Skeletal muscle cell (primary cell): Measurements from ENCODE around the gene SSX2IP.
A peak's percentile ranks its signal among the peaks of the same experiment; 100 is the strongest.

Source experiments
- DNase-seq: peaks from one replicate; pipeline ENCODE4 v3.0.0-alpha.2; 2010; ENCODE audit warnings: low read depth
- H3K4me3 ChIP-seq: 2 replicates; pipeline ENCODE4 v1.5.1; 2011; ENCODE audit warnings: low read depth, mild to moderate bottlenecking, control low read depth, low read length, moderate library complexity

Gene SSX2IP

DNA sequence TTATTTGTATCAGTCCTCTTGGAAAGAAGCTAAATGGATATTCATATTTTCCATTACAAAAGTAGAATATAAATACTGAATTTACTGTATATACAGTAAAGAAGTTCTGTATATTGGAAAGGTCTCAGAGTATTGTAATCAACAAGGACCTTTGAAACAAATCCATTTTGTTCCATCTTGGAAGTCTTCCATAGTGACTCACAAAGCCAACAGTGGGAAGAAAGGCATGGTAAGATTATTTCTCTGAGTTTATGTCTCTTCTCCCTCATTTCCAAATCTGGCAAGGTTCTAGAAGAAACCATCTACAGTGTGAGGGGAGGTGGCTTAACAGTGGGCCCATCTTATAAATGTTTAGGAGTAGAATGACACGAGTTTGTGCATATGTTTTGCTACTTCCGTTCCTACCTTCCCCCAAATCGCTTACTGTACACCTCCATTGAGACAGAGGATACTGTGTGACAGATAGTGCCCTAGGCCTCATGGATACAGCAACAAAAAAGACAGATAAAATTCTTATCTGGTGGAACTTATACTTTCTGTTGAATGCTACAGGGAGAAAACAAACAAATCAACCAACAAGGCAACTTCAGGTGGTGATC, 22.1 kb upstream of the SSX2IP start:
- no peak overlapping the region for H3K4me3 ChIP-seq
- DNase-seq: peak; percentile 55

GRCh38 chr1:84711869-84712268, 21.6 kb upstream of the SSX2IP start:
- no peak for DNase-seq
- H3K4me3 ChIP-seq: no peak overlapping the region

DNA sequence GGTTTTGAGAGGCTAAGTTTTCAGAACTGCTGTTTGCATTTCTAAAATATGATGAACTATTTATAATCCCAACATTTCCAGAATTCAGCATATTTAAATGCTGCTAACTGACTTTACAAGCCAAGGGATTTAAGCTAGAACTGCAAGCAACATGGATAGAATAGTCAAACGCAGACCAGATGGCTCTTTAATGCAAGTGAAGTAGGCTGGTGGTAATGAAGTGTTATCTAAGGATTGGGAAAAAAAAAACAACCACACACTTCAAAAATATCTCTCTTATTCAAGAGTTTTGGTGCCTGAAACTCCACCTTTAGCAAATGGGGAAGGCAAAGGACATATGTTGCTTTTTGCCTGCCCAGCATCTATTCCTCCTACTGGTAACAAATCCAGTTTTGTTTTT, 20.9 kb upstream of the SSX2IP start:
- DNase-seq: no peak
- H3K4me3 ChIP-seq: no peak overlapping the region

DNA sequence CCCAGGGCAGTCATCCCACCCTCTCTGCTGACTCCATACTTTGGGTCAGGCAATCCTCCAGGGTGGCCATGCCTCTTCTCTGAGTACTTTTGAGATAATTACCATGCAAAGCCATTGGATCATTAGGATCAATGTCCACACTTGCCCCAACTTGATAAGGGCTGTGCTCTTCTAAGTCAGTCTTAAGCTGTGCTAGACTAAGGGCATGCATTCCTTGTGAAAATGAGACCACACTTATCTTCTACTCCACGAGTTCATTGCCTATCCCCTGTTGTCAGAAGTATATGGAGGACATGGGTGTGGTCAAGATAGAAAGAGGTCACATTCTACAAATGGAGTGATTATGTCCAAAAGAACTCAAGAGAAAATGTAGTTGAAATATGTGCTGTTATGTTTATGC, 18.9 kb upstream of the SSX2IP start:
- H3K4me3 ChIP-seq: no peak overlapping the region
- DNase-seq: no peak

DNA sequence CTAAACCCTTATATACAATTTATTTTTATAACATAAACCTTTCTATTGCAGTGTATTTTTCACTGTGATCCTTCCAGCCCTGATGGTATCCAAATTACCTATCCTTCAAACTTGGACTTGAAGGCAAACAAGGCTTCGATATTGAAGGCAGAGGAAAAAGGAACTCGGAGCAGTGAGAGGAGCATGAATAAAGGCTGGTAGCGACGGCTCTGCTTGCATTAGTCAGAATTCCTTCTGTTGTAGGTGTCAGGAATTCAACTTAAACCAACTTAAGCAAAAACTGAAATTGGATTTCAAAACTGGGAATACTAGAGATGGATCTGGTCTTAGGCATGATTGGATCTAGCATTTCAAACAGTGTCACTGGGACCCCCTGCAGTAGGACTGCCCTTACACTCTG, 17.8 kb upstream of the SSX2IP start:
- H3K4me3 ChIP-seq: no peak overlapping the region
- no peak for DNase-seq

GRCh38 chr1:84705513-84705912, 15.3 kb upstream of the SSX2IP start:
- H3K4me3 ChIP-seq: no peak overlapping the region
- DNase-seq: no peak

GRCh38 chr1:84704872-84705417, 14.7 kb upstream of the SSX2IP start:
- H3K4me3 ChIP-seq: no peak overlapping the region
- DNase-seq: no peak

GRCh38 chr1:84703431-84703830, 13.2 kb upstream of the SSX2IP start:
- no peak overlapping the region for H3K4me3 ChIP-seq

DNA sequence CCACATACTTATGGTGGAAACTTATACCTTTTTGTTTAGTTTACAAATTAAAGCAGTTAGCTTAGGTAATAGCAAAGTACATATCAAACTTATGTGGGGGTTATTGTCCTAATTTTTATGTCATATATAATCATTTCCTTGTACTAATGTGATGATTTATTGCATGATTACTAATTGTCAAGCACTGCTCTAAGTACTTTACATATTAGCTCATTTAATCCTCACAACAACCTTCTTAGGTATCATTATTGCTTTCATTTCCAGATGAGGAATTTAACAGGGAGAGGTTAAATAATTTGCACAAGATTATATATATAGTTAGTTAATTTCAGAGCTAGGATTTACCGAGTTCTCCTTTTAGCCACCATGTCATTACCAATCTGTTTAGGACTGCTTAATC, 11.9 kb upstream of the SSX2IP start:
- no peak for DNase-seq
- H3K4me3 ChIP-seq: no peak overlapping the region

More at GRCh38 chr1:84703431-84703830, 13.2 kb upstream of the SSX2IP start:
- DNase-seq: no peak

DNA sequence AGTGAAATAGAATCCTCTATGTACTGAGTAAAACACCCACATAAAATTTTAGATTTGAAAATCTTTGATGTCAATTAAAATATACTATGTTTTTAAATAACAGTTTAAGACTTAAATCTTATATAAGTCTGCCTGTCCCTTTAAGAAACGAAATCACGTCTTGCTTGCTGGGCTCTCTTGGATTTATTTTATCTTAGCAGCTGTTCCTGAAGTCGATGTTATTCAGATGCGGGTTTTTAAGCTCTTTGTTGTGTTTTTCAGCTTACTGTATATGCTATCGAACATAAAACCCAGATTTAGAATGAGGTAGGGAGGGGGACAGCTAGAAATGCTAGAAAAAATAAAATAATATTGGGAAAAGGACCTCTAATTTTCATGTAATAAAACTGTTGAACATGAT, 11.1 kb upstream of the SSX2IP start:
- peak overlapping the region; percentile 20 for H3K4me3 ChIP-seq
- no peak for DNase-seq

- no peak overlapping the region for H3K4me3 ChIP-seq
- no peak for DNase-seq
These were observed 9.8 kb upstream of the SSX2IP start for GRCh38 chr1:84700070-84700469.

DNA sequence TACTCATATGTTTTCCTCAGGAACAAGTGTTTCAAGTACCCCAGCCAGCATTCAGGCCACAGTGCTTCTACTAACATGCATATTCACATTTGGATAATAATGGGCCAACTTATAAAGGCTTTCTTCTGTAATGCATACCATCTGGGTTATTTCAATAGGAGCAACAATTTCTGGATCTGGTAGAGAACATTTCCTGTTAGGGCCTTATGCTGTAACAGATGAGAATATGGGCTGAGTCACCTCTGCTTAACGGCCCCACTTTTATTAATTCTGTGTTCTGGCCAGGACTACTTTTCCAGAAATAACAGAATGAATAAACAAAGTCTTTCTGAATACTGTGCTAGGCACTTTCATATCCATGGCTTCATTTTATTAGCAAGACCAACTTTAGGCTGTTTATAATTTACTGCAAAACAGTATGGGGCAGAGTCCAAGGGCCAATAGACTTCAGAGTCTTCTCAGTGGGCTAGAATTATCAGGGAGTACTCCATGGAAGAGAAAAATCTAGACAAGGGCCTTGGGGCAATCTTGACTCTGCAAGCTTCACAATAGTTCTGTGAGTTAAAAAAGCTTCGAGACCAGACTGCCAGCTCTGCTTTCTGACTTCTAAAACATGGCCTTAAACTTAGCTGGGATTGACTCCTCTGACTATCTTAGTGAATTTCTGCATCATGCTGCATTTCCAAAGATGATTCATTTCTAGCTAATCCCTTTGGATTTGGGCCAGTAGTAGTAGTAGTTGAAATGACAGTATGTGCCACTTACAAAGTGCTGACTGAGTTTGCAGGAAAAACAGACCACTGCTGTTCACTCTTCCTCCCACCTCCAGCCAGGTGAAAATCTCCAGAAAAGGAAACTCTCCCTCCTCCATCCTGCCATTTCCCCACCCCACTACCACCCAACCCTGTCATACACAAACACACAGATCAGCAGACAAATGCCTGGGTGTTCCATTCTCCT, 8.2 kb upstream of the SSX2IP start:
- DNase-seq: peak; percentile 82

GRCh38 chr1:84693785-84694184, 3.5 kb upstream of the SSX2IP start:
- H3K4me3 ChIP-seq: no peak overlapping the region
- no peak for DNase-seq

More for the DNA sequence above, 8.2 kb upstream of the SSX2IP start:
- H3K4me3 ChIP-seq: peak overlapping the region; percentile 3

DNA sequence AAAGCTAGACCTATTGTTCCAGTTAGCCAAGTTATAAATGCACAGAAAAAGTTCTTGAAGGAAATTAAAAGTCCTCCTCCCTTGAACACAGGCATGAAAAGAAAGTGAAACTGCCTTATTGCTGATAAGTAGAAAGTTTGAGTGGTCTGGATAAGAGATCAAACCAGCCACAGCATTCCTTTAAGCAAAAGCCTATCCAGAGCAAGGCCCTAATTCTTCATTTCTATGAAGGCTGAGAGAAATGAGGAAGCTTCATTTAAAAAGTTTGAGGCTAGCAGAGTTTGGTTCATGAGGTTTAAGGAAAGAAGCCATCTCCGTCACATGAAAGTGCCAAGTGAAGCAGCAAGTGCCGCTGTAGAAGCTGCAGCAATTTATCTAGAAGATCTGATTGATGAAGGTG, 2.7 kb upstream of the SSX2IP start:
- H3K4me3 ChIP-seq: no peak overlapping the region
- no peak for DNase-seq

DNA sequence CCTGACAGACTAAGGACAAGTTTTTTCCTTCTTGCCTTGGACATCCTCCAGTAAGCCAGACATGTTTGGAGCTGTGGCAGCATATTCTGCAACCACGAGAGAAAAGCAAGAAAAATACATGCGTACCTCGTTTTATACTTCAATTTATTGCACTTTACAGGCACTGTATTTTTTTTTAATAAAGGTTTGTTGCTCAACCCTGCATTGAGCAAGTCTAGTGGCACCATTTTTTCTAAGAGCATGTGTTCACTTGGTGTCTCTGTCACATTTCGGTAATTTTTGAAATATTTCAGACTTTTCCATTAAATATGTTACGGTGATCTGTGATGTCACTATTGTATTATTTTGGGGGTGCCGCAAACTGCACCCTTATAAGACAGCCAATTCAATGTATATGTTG, 2.1 kb upstream of the SSX2IP start:
- no peak overlapping the region for H3K4me3 ChIP-seq
- DNase-seq: no peak

- H3K4me3 ChIP-seq: peak overlapping the region; percentile 61
- DNase-seq: no peak
These were observed 992 bp upstream of the SSX2IP start for GRCh38 chr1:84691122-84691783.

DNA sequence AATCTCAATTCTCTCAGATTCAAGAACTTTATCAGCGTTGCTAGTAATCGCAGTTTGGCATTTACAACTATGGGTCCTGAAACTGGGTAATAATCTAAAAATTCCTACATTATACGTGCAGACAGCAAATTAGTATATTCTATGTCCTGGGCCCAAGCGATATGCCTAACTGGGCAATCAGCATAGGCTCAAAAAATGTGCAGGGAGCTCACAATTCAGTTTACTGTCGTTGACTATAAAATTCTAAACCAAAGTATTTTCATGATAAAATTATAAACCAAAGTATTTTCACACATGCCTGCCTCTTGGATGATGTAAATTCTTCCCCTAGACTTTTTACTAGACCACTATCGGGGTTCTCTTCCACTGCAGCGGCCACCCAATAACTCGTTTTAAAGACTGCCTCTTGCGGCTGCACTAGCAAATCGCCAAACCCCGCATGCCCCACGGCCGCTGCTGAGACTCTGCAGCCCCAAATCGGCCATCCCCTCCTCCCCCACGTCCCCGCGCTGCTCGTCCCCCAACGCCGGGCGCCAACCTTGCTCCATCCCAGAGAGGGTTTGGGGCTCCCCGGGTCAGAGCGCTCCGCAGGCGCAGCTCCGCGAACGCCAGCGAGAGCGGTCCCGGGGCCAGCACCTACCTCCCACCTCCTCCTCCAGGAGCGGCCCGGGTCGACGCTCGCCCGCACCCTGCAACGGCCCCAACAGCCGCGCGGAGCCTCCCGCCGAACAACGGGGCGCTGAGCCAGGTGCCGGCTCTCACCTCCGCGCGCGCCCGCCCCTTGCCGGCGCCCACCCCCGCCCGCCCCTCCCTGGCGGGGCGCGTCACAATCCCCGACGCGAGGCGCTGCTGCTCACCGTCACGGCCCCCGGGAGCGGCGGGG, 506 bp downstream of the SSX2IP start:
- DNase-seq: no peak
- peak overlapping the region; percentile 61 for H3K4me3 ChIP-seq

- H3K4me3 ChIP-seq: no peak overlapping the region
- DNase-seq: no peak
These were observed 1.7 kb downstream of the SSX2IP start for GRCh38 chr1:84688463-84689061.
